ENCODE data around the gene PRAME.
"Not testable (repeated sequence)": the region's sequence is repeated elsewhere in the genome, so short reads cannot be mapped to it uniquely, and the experiment has no call there.

The PRAME gene

DNA sequence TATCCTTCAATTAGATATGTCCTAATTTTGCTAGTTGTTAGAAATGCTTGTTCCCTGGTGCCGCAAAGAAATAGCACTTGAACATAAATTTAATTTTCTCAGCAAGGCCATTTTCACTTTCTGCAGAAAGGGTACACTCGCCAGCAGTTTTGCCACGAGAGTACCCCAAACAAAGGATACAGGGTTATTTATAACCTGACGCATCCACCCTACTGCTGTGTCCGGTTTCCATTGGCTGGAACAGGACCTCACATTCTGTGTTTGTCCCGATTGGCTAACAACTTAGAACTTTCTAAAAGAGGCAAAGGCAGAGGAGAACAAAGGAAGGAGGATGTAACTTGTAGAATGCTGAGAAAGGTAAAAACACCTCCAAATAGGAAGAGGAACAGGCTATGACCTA lies 49.2 kb downstream of the PRAME start:
- not testable (repeated sequence) for H2BK120ac ChIP-seq (ENCODE audit: low read depth, low read length); H2AK5ac ChIP-seq (ENCODE audit: low read length, severe bottlenecking)
- peaks cover 38% of the 10 kb centered on the region for H3K9me3 ChIP-seq (ENCODE audit: control insufficient read depth, low read length)

DNA sequence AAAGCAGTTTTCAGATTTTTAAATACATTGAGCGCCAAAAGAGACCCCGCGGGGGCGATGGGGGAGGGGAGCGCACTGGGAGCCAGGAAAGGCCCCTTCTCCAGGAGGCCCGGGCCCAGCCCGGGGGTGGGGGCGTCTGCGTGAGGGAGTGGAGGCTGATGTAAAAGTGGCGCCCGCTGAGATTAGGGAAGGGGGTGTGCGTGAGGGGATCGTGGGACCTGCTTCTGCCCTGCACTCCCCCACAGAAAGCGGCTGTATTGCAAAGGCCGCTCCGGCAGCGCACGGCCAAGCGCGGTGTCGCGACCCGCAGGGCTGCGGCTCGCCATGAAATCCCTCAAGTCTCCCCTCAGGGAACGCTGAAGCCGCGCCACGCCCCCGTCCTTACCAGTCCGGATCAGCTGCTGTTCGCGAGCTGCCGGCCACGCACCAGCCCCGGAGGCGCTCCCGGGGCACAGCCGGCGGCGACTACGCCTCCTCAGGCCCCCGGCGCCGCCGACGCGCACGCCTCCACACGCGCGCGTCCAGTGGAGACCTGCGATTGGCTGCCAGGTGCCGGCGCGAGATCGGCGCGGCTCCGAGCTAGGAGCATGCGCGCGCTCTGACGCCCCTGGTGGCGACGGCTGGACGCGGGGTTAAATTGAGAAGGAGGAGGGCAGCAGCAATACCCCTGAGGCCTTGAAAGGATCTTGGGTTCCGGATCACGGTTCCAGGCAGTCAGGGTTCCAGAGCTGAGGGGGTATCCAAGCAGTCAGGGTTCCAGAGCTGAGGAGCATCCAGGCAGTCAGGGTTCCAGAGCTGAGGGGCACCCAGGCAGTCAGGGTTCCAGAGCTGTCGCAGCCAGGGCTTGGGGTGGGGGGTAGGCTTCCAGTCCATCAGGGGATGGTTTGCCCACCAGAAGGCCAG lies 50.5 kb downstream of the PRAME start, which contains the start of gene ZNF280B:
Gene ZNF280B (minus strand): TSS at position 469 of the 903 bp plus-strand sequence. CDS start 19,344 bp downstream, outside the sequence.
- peak within 1 kb of the TSS; percentile 72 to 80 for H3K4me3 ChIP-seq (ENCODE audit: insufficient read depth in 1 of 2, low read depth in 1 of 2, low read length in 2 of 2)
- H4K8ac ChIP-seq (ENCODE audit: low read length): peak within 1 kb of the TSS; percentile 94
- no peaks in the 10 kb centered on the region for H3K36me3 ChIP-seq (ENCODE audit: control insufficient read depth in 1 of 2, insufficient read depth in 2 of 2, low read depth in 1 of 2, low read length in 2 of 2)
- peak within 1 kb of the TSS; percentile 71 for H3K4me2 ChIP-seq (ENCODE audit: low read length, poor library complexity, severe bottlenecking)
- 3% methylated on average over 61 of the region's 72 CpGs for WGBS
- H2BK120ac ChIP-seq (ENCODE audit: low read depth, low read length): no peak within 1 kb of the TSS
- H3K9ac ChIP-seq (ENCODE audit: low read length): peak within 1 kb of the TSS; percentile 79
- H2AFZ ChIP-seq (ENCODE audit: low read depth, low read length): peak within 1 kb of the TSS; percentile 98
- H2BK5ac ChIP-seq (ENCODE audit: low read depth, low read length, poor library complexity, severe bottlenecking): no peak within 1 kb of the TSS
- H2BK15ac ChIP-seq (ENCODE audit: low read depth, poor library complexity, severe bottlenecking): peak within 1 kb of the TSS; percentile 49
- H2AK5ac ChIP-seq (ENCODE audit: low read length, severe bottlenecking): no peak within 1 kb of the TSS
- H3K27ac ChIP-seq (ENCODE audit: low read length, poor library complexity, severe bottlenecking): no peak within 1 kb of the TSS
- H3K27me3 ChIP-seq (ENCODE audit: control insufficient read depth in 1 of 2, insufficient read depth in 1 of 2, low read length in 2 of 2): peaks cover 0 to 17% of the 10 kb centered on the region in 2 experiments
- H2BK12ac ChIP-seq (ENCODE audit: low read length in 2 of 2): peak within 1 kb of the TSS in 1 of 2 experiments; percentile 63
- H3K4ac ChIP-seq (ENCODE audit: low read depth in 1 of 2, low read length in 2 of 2): peak within 1 kb of the TSS in 1 of 2 experiments; percentile 32
- H3K23ac ChIP-seq (ENCODE audit: low read length in 2 of 2): no peak within 1 kb of the TSS
- peak; percentile 87 for DNase-seq
- peak within 1 kb of the TSS; percentile 52 to 88 for H3K18ac ChIP-seq (ENCODE audit: low read depth in 1 of 2, low read length in 2 of 2)
- peak within 1 kb of the TSS in 1 of 2 experiments; percentile 96 for H3K14ac ChIP-seq (ENCODE audit: low read length in 2 of 2)
- H4K91ac ChIP-seq (ENCODE audit: low read length): peak within 1 kb of the TSS; percentile 81
- H3K79me1 ChIP-seq (replicated peaks; ENCODE audit: low read length, poor library complexity, severe bottlenecking): peaks cover 1% of the 10 kb centered on the region
- peaks cover 38% of the 10 kb centered on the region for H3K9me3 ChIP-seq (ENCODE audit: control insufficient read depth, low read length)
- H3K4me1 ChIP-seq (ENCODE audit: control insufficient read depth, insufficient read depth, low read depth, low read length): peaks cover 2% of the 10 kb centered on the region

More for the DNA sequence above, 49.2 kb downstream of the PRAME start:
- H3K14ac ChIP-seq (ENCODE audit: low read length in 2 of 2); H4K8ac ChIP-seq (ENCODE audit: low read length); H3K18ac ChIP-seq (ENCODE audit: low read depth in 1 of 2, low read length in 2 of 2); H2BK15ac ChIP-seq (ENCODE audit: low read depth, poor library complexity, severe bottlenecking); H3K36me3 ChIP-seq (ENCODE audit: control insufficient read depth in 1 of 2, insufficient read depth in 2 of 2, low read depth in 1 of 2, low read length in 2 of 2); H2AFZ ChIP-seq (ENCODE audit: low read depth, low read length); H3K9ac ChIP-seq (ENCODE audit: low read length); H2BK5ac ChIP-seq (ENCODE audit: low read depth, low read length, poor library complexity, severe bottlenecking); H3K23ac ChIP-seq (ENCODE audit: low read length in 2 of 2); H3K4ac ChIP-seq (ENCODE audit: low read depth in 1 of 2, low read length in 2 of 2); H3K4me1 ChIP-seq (ENCODE audit: control insufficient read depth, insufficient read depth, low read depth, low read length); H4K91ac ChIP-seq (ENCODE audit: low read length); H3K27ac ChIP-seq (ENCODE audit: low read length, poor library complexity, severe bottlenecking); H2BK12ac ChIP-seq (ENCODE audit: low read length in 2 of 2); DNase-seq; H3K4me2 ChIP-seq (ENCODE audit: low read length, poor library complexity, severe bottlenecking); H3K79me1 ChIP-seq (replicated peaks; ENCODE audit: low read length, poor library complexity, severe bottlenecking); H3K4me3 ChIP-seq (ENCODE audit: insufficient read depth in 1 of 2, low read depth in 1 of 2, low read length in 2 of 2): not testable (repeated sequence)
- H3K27me3 ChIP-seq (ENCODE audit: control insufficient read depth in 1 of 2, insufficient read depth in 1 of 2, low read length in 2 of 2): peaks cover 0 to 23% of the 10 kb centered on the region in 2 experiments
- WGBS: 89% methylated on average over 6 of the region's 6 CpGs

DNA sequence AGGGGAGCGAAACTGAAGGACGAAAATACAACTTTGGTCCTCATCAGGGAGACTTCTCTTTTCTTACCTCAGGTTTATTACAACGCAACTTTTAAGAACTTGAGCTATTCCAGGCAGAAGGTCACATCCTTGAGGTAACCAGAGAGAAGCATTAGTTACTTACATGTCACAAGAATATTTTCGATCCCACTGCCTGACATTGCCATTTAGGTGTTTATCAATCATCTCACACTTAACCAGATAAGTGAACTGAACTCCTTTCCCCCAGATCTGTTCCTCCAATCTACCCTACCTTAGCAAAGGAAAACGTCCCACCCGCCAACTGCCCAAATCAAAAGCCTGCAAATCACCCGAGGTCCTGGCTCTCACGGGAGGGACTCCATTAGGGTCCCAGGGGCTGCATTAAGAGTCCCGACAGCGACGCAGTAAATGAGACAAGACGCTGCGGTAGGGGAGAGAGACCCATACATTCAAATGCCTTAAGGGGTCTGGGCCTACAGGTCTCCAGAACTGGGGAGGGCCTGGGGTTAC lies 51.3 kb downstream of the PRAME start:
- no peak overlapping the region for H2BK5ac ChIP-seq (ENCODE audit: low read depth, low read length, poor library complexity, severe bottlenecking)
- H4K8ac ChIP-seq (ENCODE audit: low read length): no peak overlapping the region
- no peak overlapping the region for H2AK5ac ChIP-seq (ENCODE audit: low read length, severe bottlenecking)
- H4K91ac ChIP-seq (ENCODE audit: low read length): no peak overlapping the region
- peak overlapping the region; percentile 98 for H2AFZ ChIP-seq (ENCODE audit: low read depth, low read length)
- WGBS: 30% methylated on average over 13 of the region's 13 CpGs
- H3K27ac ChIP-seq (ENCODE audit: low read length, poor library complexity, severe bottlenecking): no peak overlapping the region
- peaks cover 2% of the 10 kb centered on the region for H3K4me1 ChIP-seq (ENCODE audit: control insufficient read depth, insufficient read depth, low read depth, low read length)
- H3K4me3 ChIP-seq (ENCODE audit: insufficient read depth in 1 of 2, low read depth in 1 of 2, low read length in 2 of 2): peak overlapping the region; percentile 72 to 80
- H2BK15ac ChIP-seq (ENCODE audit: low read depth, poor library complexity, severe bottlenecking): no peak overlapping the region
- H3K4me2 ChIP-seq (ENCODE audit: low read length, poor library complexity, severe bottlenecking): peak overlapping the region; percentile 71
- H3K14ac ChIP-seq (ENCODE audit: low read length in 2 of 2): no peak overlapping the region
- DNase-seq: no peak
- peaks cover 0 to 11% of the 10 kb centered on the region in 2 experiments for H3K27me3 ChIP-seq (ENCODE audit: control insufficient read depth in 1 of 2, insufficient read depth in 1 of 2, low read length in 2 of 2)
- H2BK12ac ChIP-seq (ENCODE audit: low read length in 2 of 2): no peak overlapping the region
- no peak overlapping the region for H3K4ac ChIP-seq (ENCODE audit: low read depth in 1 of 2, low read length in 2 of 2)
- no peaks in the 10 kb centered on the region for H3K36me3 ChIP-seq (ENCODE audit: control insufficient read depth in 1 of 2, insufficient read depth in 2 of 2, low read depth in 1 of 2, low read length in 2 of 2)
- peaks cover 2% of the 10 kb centered on the region for H3K79me1 ChIP-seq (replicated peaks; ENCODE audit: low read length, poor library complexity, severe bottlenecking)
- no peak overlapping the region for H3K23ac ChIP-seq (ENCODE audit: low read length in 2 of 2)
- peak overlapping the region; percentile 79 for H3K9ac ChIP-seq (ENCODE audit: low read length)
- H3K18ac ChIP-seq (ENCODE audit: low read depth in 1 of 2, low read length in 2 of 2): peak overlapping the region in 1 of 2 experiments; percentile 21
- no peak overlapping the region for H2BK120ac ChIP-seq (ENCODE audit: low read depth, low read length)
- peaks cover 35% of the 10 kb centered on the region for H3K9me3 ChIP-seq (ENCODE audit: control insufficient read depth, low read length)

- Histone ChIP-seq H3K79me1 (replicated peaks; ENCODE audit: low read length, poor library complexity, severe bottlenecking) (peaks cover 3% of the 10 kb centered on the region), H3K9ac (ENCODE audit: low read length) (no peak overlapping the region), H3K14ac (ENCODE audit: low read length in 2 of 2) (no peak overlapping the region), H2AK5ac (ENCODE audit: low read length, severe bottlenecking) (no peak overlapping the region), H3K36me3 (ENCODE audit: control insufficient read depth in 1 of 2, insufficient read depth in 2 of 2, low read depth in 1 of 2, low read length in 2 of 2) (no peaks in the 10 kb centered on the region), H3K23ac (ENCODE audit: low read length in 2 of 2) (no peak overlapping the region), H3K27me3 (ENCODE audit: control insufficient read depth in 1 of 2, insufficient read depth in 1 of 2, low read length in 2 of 2) (peaks cover 0 to 1% of the 10 kb centered on the region in 2 experiments), H2AFZ (ENCODE audit: low read depth, low read length) (no peak overlapping the region), H3K18ac (ENCODE audit: low read depth in 1 of 2, low read length in 2 of 2) (no peak overlapping the region), H3K4me3 (ENCODE audit: insufficient read depth in 1 of 2, low read depth in 1 of 2, low read length in 2 of 2) (no peak overlapping the region), H3K27ac (ENCODE audit: low read length, poor library complexity, severe bottlenecking) (no peak overlapping the region), H4K91ac (ENCODE audit: low read length) (no peak overlapping the region), H2BK15ac (ENCODE audit: low read depth, poor library complexity, severe bottlenecking) (no peak overlapping the region), H3K4me2 (ENCODE audit: low read length, poor library complexity, severe bottlenecking) (no peak overlapping the region), H2BK12ac (ENCODE audit: low read length in 2 of 2) (no peak overlapping the region), H3K4me1 (ENCODE audit: control insufficient read depth, insufficient read depth, low read depth, low read length) (peaks cover 2% of the 10 kb centered on the region), H3K4ac (ENCODE audit: low read depth in 1 of 2, low read length in 2 of 2) (no peak overlapping the region), H2BK5ac (ENCODE audit: low read depth, low read length, poor library complexity, severe bottlenecking) (no peak overlapping the region), H2BK120ac (ENCODE audit: low read depth, low read length) (no peak overlapping the region), H3K9me3 (ENCODE audit: control insufficient read depth, low read length) (peaks cover 32% of the 10 kb centered on the region), H4K8ac (ENCODE audit: low read length) (no peak overlapping the region)
- WGBS: 90% methylated on average over 1 of the region's 1 CpG
- no peak for DNase-seq
Observed at GRCh38 chr22:22506736-22507135, 52.3 kb downstream of the PRAME start.

Data from mesenchymal stem cell (in vitro differentiated cells and primary cell).